SK-N-DZ (cell line): ENCODE measurements around the gene DPYSL5.

Experiments used
- DNase-seq: peaks from one replicate; pipeline ENCODE4 v3.0.0-alpha.2; 2015; ENCODE audit warnings: low spot score

DPYSL5 gene

GRCh38 chr2:26957534-26957933, 109.6 kb downstream of the DPYSL5 start:
- no peak for DNase-seq

GRCh38 chr2:26959331-26959730, 111.4 kb downstream of the DPYSL5 start:
- DNase-seq, result no peak

- DNase-seq, result no peak
These were observed 116.7 kb downstream of the DPYSL5 start for GRCh38 chr2:26964446-26965130.

GRCh38 chr2:26968001-26968400, 120.1 kb downstream of the DPYSL5 start:
- no peak for DNase-seq

- no peak for DNase-seq
These were observed 121.3 kb downstream of the DPYSL5 start for GRCh38 chr2:26969077-26969844.

GRCh38 chr2:26970244-26970927, 122.5 kb downstream of the DPYSL5 start, which contains the start of gene MAPRE3:
Gene MAPRE3 (plus strand): TSS chr2:26970637. CDS start chr2:27022219, 51,582 bp downstream.
- DNase-seq, result peak; percentile 96

- DNase-seq, result peak; percentile 30
These were observed 123.1 kb downstream of the DPYSL5 start for GRCh38 chr2:26970928-26971627.

- no peak for DNase-seq
These were observed 124.2 kb downstream of the DPYSL5 start for GRCh38 chr2:26971911-26972786.

- DNase-seq, result no peak
These were observed 126.4 kb downstream of the DPYSL5 start for GRCh38 chr2:26974352-26974751.

- DNase-seq, result no peak
These were observed 127.2 kb downstream of the DPYSL5 start for GRCh38 chr2:26975102-26975501.

- DNase-seq, result no peak
These were observed 127.7 kb downstream of the DPYSL5 start for GRCh38 chr2:26975656-26976055.

GRCh38 chr2:26976237-26976636, 128.3 kb downstream of the DPYSL5 start:
- DNase-seq, result no peak

- no peak for DNase-seq
These were observed 129.1 kb downstream of the DPYSL5 start for GRCh38 chr2:26977012-26977411.

GRCh38 chr2:26978061-26978596, 130.2 kb downstream of the DPYSL5 start:
- DNase-seq, result no peak

GRCh38 chr2:26979741-26980140, 131.8 kb downstream of the DPYSL5 start:
- no peak for DNase-seq

- no peak for DNase-seq
These were observed 133.0 kb downstream of the DPYSL5 start for GRCh38 chr2:26980971-26981370.

- no peak for DNase-seq
These were observed 134.3 kb downstream of the DPYSL5 start for GRCh38 chr2:26982102-26982742.

GRCh38 chr2:26983746-26984145, 135.8 kb downstream of the DPYSL5 start:
- DNase-seq, result no peak

- DNase-seq, result no peak
These were observed 137.9 kb downstream of the DPYSL5 start for GRCh38 chr2:26985807-26986206.

- DNase-seq, result no peak
These were observed 138.6 kb downstream of the DPYSL5 start for GRCh38 chr2:26986576-26986975.
